ENCODE results near the gene KRTAP5-4.
"Not testable (repeated sequence)": the region's sequence is repeated elsewhere in the genome, so short reads cannot be mapped to it uniquely, and the experiment has no call there.

Gene KRTAP5-4

DNA sequence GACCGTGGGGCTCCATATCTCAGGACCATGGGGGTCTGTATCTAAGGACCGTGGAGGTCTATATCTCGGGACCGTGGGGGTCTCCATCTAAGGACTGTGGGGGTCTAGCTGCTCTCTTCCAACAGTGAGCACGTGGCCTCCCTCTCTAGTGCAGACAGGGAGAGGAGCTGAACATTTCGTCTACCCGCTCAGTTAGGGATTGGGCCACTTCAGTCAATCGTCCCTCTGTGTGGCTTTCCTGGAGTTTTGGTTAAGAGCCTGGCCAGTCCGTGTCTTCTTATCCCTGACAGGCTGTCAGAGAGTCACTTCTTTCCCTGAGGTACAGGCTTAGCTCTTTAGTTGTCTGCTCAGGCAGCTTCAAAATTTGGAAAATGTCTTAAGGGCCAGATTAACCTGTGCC lies 40.0 kb downstream of the KRTAP5-4 start:
- Histone ChIP-seq H3K27ac (ENCODE audit: low read length) (no peak overlapping the region), H3K4me3 (ENCODE audit: low read length) (no peak overlapping the region), H3K4me2 (ENCODE audit: low read depth, low read length) (no peak overlapping the region), H3K27me3 (replicated peaks; ENCODE audit: insufficient read depth, low read length) (peaks cover 86% of the 10 kb centered on the region), H3K9me2 (replicated peaks; ENCODE audit: insufficient read depth, low read length) (no peaks in the 10 kb centered on the region), H2AFZ (ENCODE audit: low read length) (no peak overlapping the region), H3F3A (ENCODE audit: insufficient read depth, low read length) (no peaks in the 10 kb centered on the region), H3K9me3 (replicated peaks; ENCODE audit: insufficient read depth, low read length) (no peaks in the 10 kb centered on the region), H3K9ac (ENCODE audit: low read length) (no peak overlapping the region), H4K20me1 (ENCODE audit: insufficient read depth, low read length) (no peaks in the 10 kb centered on the region), H3K79me2 (ENCODE audit: low read length) (no peaks in the 10 kb centered on the region), H3K4me1 (ENCODE audit: low read length) (no peaks in the 10 kb centered on the region), H3K36me3 (replicated peaks; ENCODE audit: insufficient read depth, low read length) (no peaks in the 10 kb centered on the region)
- DNase-seq: no peak
- TF ChIP-seq EZH2phosphoT487 (IDR thresholded peaks at IDR 0.05; ENCODE audit: low read length): no peak
- no peak for TF ChIP-seq EZH2 (optimal IDR thresholded peaks at IDR 0.05; ENCODE audit: low read depth, low read length)
- TF ChIP-seq, protein P1, sequence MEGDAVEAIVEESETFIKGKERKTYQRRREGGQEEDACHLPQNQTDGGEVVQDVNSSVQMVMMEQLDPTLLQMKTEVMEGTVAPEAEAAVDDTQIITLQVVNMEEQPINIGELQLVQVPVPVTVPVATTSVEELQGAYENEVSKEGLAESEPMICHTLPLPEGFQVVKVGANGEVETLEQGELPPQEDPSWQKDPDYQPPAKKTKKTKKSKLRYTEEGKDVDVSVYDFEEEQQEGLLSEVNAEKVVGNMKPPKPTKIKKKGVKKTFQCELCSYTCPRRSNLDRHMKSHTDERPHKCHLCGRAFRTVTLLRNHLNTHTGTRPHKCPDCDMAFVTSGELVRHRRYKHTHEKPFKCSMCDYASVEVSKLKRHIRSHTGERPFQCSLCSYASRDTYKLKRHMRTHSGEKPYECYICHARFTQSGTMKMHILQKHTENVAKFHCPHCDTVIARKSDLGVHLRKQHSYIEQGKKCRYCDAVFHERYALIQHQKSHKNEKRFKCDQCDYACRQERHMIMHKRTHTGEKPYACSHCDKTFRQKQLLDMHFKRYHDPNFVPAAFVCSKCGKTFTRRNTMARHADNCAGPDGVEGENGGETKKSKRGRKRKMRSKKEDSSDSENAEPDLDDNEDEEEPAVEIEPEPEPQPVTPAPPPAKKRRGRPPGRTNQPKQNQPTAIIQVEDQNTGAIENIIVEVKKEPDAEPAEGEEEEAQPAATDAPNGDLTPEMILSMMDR (IDR thresholded peaks at IDR 0.05; ENCODE audit: low read length): no peak

DNA sequence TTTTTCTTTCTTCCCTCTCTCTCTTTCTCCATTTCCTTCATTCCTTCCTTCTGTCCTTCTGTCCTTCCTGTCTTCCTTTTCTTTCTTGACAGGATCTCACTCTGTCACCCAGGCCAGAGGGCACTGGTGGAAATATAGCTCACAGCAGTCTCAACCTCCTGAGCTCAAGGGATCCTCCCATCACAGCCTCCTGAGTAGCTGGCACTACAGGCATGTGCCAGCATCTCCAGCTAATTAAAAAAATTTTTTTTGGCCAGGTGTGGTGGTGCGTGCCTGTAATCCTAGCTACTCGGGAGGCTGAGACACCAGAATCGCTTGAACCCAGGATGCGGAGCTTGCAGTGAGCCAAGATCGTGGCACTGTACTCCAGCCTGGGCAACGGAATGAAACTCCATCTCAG lies 45.1 kb downstream of the KRTAP5-4 start:
- Histone ChIP-seq H3K9me2 (replicated peaks; ENCODE audit: insufficient read depth, low read length) (no peaks in the 10 kb centered on the region), H3K27ac (ENCODE audit: low read length) (no peak overlapping the region), H3K27me3 (replicated peaks; ENCODE audit: insufficient read depth, low read length) (peaks cover 89% of the 10 kb centered on the region), H4K20me1 (ENCODE audit: insufficient read depth, low read length) (no peaks in the 10 kb centered on the region), H3K4me3 (ENCODE audit: low read length) (no peak overlapping the region), H3K9me3 (replicated peaks; ENCODE audit: insufficient read depth, low read length) (no peaks in the 10 kb centered on the region), H3K9ac (ENCODE audit: low read length) (no peak overlapping the region), H3K79me2 (ENCODE audit: low read length) (no peaks in the 10 kb centered on the region), H3K4me1 (ENCODE audit: low read length) (no peaks in the 10 kb centered on the region), H2AFZ (ENCODE audit: low read length) (no peak overlapping the region), H3K4me2 (ENCODE audit: low read depth, low read length) (no peak overlapping the region), H3F3A (ENCODE audit: insufficient read depth, low read length) (0 out of 2 replicates have a peak, but pooled peaks cover 3% of the 10 kb centered on the region), H3K36me3 (replicated peaks; ENCODE audit: insufficient read depth, low read length) (no peaks in the 10 kb centered on the region)
- TF ChIP-seq, protein P1 (IDR thresholded peaks at IDR 0.05; ENCODE audit: low read length): no peak
- no peak for TF ChIP-seq EZH2 (optimal IDR thresholded peaks at IDR 0.05; ENCODE audit: low read depth, low read length)
- no peak for TF ChIP-seq EZH2phosphoT487 (IDR thresholded peaks at IDR 0.05; ENCODE audit: low read length)
- DNase-seq: no peak

DNA sequence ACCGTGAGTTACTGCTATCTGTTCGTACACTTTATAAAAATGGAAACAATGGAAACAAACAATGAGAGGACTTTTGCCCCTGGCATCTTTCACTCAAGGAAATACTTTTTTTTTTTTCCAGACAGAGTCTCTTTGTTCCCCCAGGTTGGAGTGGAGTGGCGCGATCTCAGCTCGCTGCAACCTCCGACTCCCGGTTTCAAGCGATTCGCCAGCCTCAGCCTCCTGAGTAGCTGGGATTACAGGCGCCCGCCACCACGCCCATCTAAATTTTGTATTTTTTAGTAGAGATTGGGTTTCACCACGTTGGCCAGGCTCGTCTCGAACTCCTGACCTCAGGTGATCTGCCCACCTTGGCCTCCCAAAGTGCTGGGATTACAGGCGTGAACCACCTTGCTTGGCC lies 46.2 kb downstream of the KRTAP5-4 start:
- not testable (repeated sequence) for H4K20me1 ChIP-seq (ENCODE audit: insufficient read depth, low read length); H2AFZ ChIP-seq (ENCODE audit: low read length); H3K27ac ChIP-seq (ENCODE audit: low read length); H3K9me2 ChIP-seq (replicated peaks; ENCODE audit: insufficient read depth, low read length); DNase-seq; H3K9ac ChIP-seq (ENCODE audit: low read length); H3K36me3 ChIP-seq (replicated peaks; ENCODE audit: insufficient read depth, low read length); H3K4me3 ChIP-seq (ENCODE audit: low read length); H3F3A ChIP-seq (ENCODE audit: insufficient read depth, low read length); H3K79me2 ChIP-seq (ENCODE audit: low read length); H3K4me2 ChIP-seq (ENCODE audit: low read depth, low read length); H3K4me1 ChIP-seq (ENCODE audit: low read length); H3K9me3 ChIP-seq (replicated peaks; ENCODE audit: insufficient read depth, low read length)
- H3K27me3 ChIP-seq (replicated peaks; ENCODE audit: insufficient read depth, low read length): peaks cover 89% of the 10 kb centered on the region

DNA sequence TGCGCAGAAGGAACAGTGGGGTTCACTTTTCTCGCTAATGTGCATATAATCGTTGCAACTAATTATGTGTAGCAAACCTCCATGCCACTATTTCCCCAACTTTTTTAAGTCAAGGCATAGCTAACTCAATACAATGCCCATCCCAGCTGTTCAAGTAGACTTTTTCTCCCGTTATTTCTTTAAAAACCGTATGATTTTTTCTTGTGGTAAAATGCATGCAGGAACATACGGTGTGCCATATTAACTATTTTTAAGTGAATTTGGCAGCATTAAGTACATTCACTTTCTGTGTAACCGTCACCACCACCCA lies 47.0 kb downstream of the KRTAP5-4 start:
- no peaks in the 10 kb centered on the region for H3K36me3 ChIP-seq (replicated peaks; ENCODE audit: insufficient read depth, low read length)
- no peak overlapping the region for H2AFZ ChIP-seq (ENCODE audit: low read length)
- no peak overlapping the region for H3K27ac ChIP-seq (ENCODE audit: low read length)
- no peaks in the 10 kb centered on the region for H3K4me1 ChIP-seq (ENCODE audit: low read length)
- no peaks in the 10 kb centered on the region for H3K79me2 ChIP-seq (ENCODE audit: low read length)
- DNase-seq: no peak
- peaks cover 89% of the 10 kb centered on the region for H3K27me3 ChIP-seq (replicated peaks; ENCODE audit: insufficient read depth, low read length)
- TF ChIP-seq EZH2phosphoT487 (IDR thresholded peaks at IDR 0.05; ENCODE audit: low read length) (no peak), EZH2 (optimal IDR thresholded peaks at IDR 0.05; ENCODE audit: low read depth, low read length) (no peak)
- TF ChIP-seq, protein P1 (IDR thresholded peaks at IDR 0.05; ENCODE audit: low read length): no peak
- no peak overlapping the region for H3K4me3 ChIP-seq (ENCODE audit: low read length)
- H4K20me1 ChIP-seq (ENCODE audit: insufficient read depth, low read length): no peaks in the 10 kb centered on the region
- no peaks in the 10 kb centered on the region for H3K9me2 ChIP-seq (replicated peaks; ENCODE audit: insufficient read depth, low read length)
- H3K9ac ChIP-seq (ENCODE audit: low read length): no peak overlapping the region
- H3K9me3 ChIP-seq (replicated peaks; ENCODE audit: insufficient read depth, low read length): no peaks in the 10 kb centered on the region
- 0 out of 2 replicates have a peak, but pooled peaks cover 3% of the 10 kb centered on the region for H3F3A ChIP-seq (ENCODE audit: insufficient read depth, low read length)
- H3K4me2 ChIP-seq (ENCODE audit: low read depth, low read length): no peak overlapping the region
